Measurements from ENCODE around the gene NFATC2IP. TPM values are rescaled to one million over a fixed set of nuclear protein-coding genes. Genes with fewer than 3 reads are reported as not detected.

The NFATC2IP gene
- total RNA-seq, 2 donors from 2014 or later = 81.1 to 97.6 TPM

Other genes starting within 250 kb of the NFATC2IP start
- 100 to 1,000 TPM; 470 to 660 TPM for gene EIF3C, start 239.5 kb upstream of the NFATC2IP start, total RNA-seq
- gene NPIPB9, start 199.2 kb upstream of the NFATC2IP start, total RNA-seq = 1 to 10 TPM; 3.4 to 4.1 TPM
- gene ATXN2L, start 127.9 kb upstream of the NFATC2IP start, total RNA-seq = 100 to 1,000 TPM; 456 to 594 TPM
- 100 to 1,000 TPM; 172 to 220 TPM for gene TUFM, start 104.6 kb upstream of the NFATC2IP start, total RNA-seq
- gene SH2B1, start 87.1 kb upstream of the NFATC2IP start, total RNA-seq = 10 to 100 TPM; 46.7 to 48.1 TPM
- gene ATP2A1, start 72.4 kb upstream of the NFATC2IP start, total RNA-seq = 1 to 10 TPM; 6.1 to 8.4 TPM
- 10 to 100 TPM; 10.8 to 14.1 TPM for gene RABEP2, start 25.7 kb upstream of the NFATC2IP start, total RNA-seq
- 1 to 10 TPM; 1.3 to 1.4 TPM for gene CD19, start 19.0 kb upstream of the NFATC2IP start, total RNA-seq
- 10 to 100 TPM; 21.1 to 23.6 TPM for gene SPNS1, start 23.8 kb downstream of the NFATC2IP start, total RNA-seq
- 100 to 1,000 TPM; 254 to 360 TPM for gene LAT, start 34.1 kb downstream of the NFATC2IP start, total RNA-seq